Spleen (tissue), 11 donors: ENCODE data around the gene ASB6. TPM values are rescaled to one million over a fixed set of nuclear protein-coding genes. Genes with fewer than 3 reads are reported as not detected.

ENCODE experiments used
- DNase-seq: peaks from one replicate; pipeline ENCODE4 v3.0.0-alpha.2; 2020
- H3K27ac ChIP-seq, 8 donors: fragments of 200-600 bp; sonication (generic) in 7 of 8; 1 replicate in 4 of 8; 2 replicates in 4 of 8; pipeline versions ENCODE4 v1.5.0 to v1.8.0; 2016 to 2021; ENCODE audit warnings: inconsistent platforms in 4 of 8, mild to moderate bottlenecking in 4 of 8, moderate library complexity in 1 of 8
- H3K27me3 ChIP-seq, 7 donors: fragments of 200-600 bp; sonication (generic) in 6 of 7; replicated peaks in 1 of 7; 1 replicate in 4 of 7; 2 replicates in 3 of 7; pipeline versions ENCODE4 v1.5.0 to v1.8.0; 2016 to 2021; ENCODE audit warnings: inconsistent platforms in 3 of 7, mild to moderate bottlenecking in 1 of 7
- H3K36me3 ChIP-seq, 6 donors: fragments of 200-600 bp; sonication (generic) in 5 of 6; 1 replicate in 4 of 6; 2 replicates in 2 of 6; pipeline versions ENCODE4 v1.5.0 to v1.8.0; 2016 to 2021; ENCODE audit warnings: inconsistent platforms in 2 of 6
- H3K4me1 ChIP-seq, 6 donors: fragments of 200-600 bp; sonication (generic) in 5 of 6; 1 replicate in 3 of 6; 2 replicates in 3 of 6; pipeline versions ENCODE4 v1.5.0 to v1.8.0; 2016 to 2021; ENCODE audit warnings: inconsistent platforms in 3 of 6
- H3K4me3 ChIP-seq, 8 donors: fragments of 200-600 bp; sonication (generic) in 7 of 8; 1 replicate in 4 of 8; 2 replicates in 4 of 8; pipeline versions ENCODE4 v1.5.0 to v1.8.0; 2016 to 2021; ENCODE audit warnings: inconsistent platforms in 4 of 8, mild to moderate bottlenecking in 4 of 8, moderate library complexity in 2 of 8
- H3K9me3 ChIP-seq, 8 donors: fragments of 200-600 bp; sonication (generic) in 7 of 8; 1 replicate in 4 of 8; 2 replicates in 4 of 8; pipeline versions ENCODE4 v1.5.0 to v1.8.0; 2016 to 2021; ENCODE audit warnings: inconsistent platforms in 4 of 8
- CTCF ChIP-seq, 11 experiments: fragments of 200-600 bp in 7 of 11; fragments of 450-650 bp in 4 of 11; sonication (generic) in 4 of 11; IDR thresholded peaks in 8 of 11; conservative IDR thresholded peaks in 3 of 11; 1 replicate in 7 of 11; 2 replicates in 4 of 11; pipeline versions ENCODE4 v1.4.0 to v1.8.0; 2016 to 2021; ENCODE audit warnings: antibody characterized with exemption in 11 of 11, inconsistent platforms in 4 of 11, mild to moderate bottlenecking in 1 of 11
- POLR2A ChIP-seq, 3 donors: fragments of 450-650 bp; IDR thresholded peaks; one replicate each; pipeline ENCODE4 v1.5.1; 2017; ENCODE audit warnings: antibody characterized with exemption in 3 of 3, mild to moderate bottlenecking in 1 of 3
- POLR2AphosphoS5 ChIP-seq, 3 donors: sonication (generic); formaldehyde crosslinking; IDR thresholded peaks; one replicate each; pipeline ENCODE4 v1.5.1; 2017; ENCODE audit warnings: antibody characterized with exemption in 3 of 3
- WGBS, 5 donors: extraction: QIAGEN DNeasy Blood & Tissue Kit in 3 of 5; methylation state at CpG; one replicate each; pipeline versions ENCODE4 v1.1.5 to v1.1.7; 2013 to 2018; 5-methylcytosine and 5-hydroxymethylcytosine counted together
- intact Hi-C: fragments of 100-400 bp; cut with DNase I; formaldehyde crosslinking; loops from one replicate; pipeline ENCODE4 v1.15.0; 2023; ENCODE audit warnings: low total_unique reads
- polyA plus RNA-seq, 3 donors: library from polyadenylated mRNA; stranded (reverse); fragments of 200-250 nt; gene quantifications; one replicate each; pipeline ENCODE4 v1.2.1, GENCODE V29; 2013
- total RNA-seq, 7 donors: library from RNA; depleted of rRNA in 3 of 7; stranded (reverse); fragments of >200 nt in 3 of 7; fragmentation: NEBNext Ultra II Directional in 4 of 7; extraction: Animal tissue kit (Norgen Biotek cat#: 25700) in 4 of 7; gene quantifications; one replicate each; pipeline versions ENCODE4 v1.1.0 to v1.2.1, GENCODE V29; 2016 to 2021
- donor health status: healthy with polysubstance abuse.
- donor health status: DM: no; HTN: no; CAD: no; lungs with moderate emphysema.
- donor health status: DM: no; HTN: no; CAD: no.
- donor health status: Bipolar disorder and iron deficiency.
- donor health status: healthy.
- donor health status: DM: no; HTN: no; CAD: no.
- donor health status: DM: yes; HTN: yes; CAD: no.

Gene ASB6
- total and polyA plus RNA-seq, 10 donors, result 11.5 to 30.8 (median 21.3) TPM

GRCh38 chr9:129681924-129682323, 40.0 kb upstream of the ASB6 start:
- 66 to 82% (median 71%) methylated on average over 10 to 11 of the region's 11 CpGs for WGBS, 5 donors
- intact Hi-C loops, result no loop called here
- H3K36me3 ChIP-seq, result no peaks in the 10 kb centered on the region
- no peak for DNase-seq
- H3K4me3 ChIP-seq, result no peak overlapping the region
- H3K9me3 ChIP-seq, result no peaks in the 10 kb centered on the region
- H3K27ac ChIP-seq, result no peak overlapping the region
- H3K27me3 ChIP-seq, result peaks cover 0 to 65% (median 11%) of the 10 kb centered on the region in 7 donors
- no peak for TF ChIP-seq POLR2A (IDR thresholded peaks at IDR 0.05)
- no peak for TF ChIP-seq POLR2AphosphoS5 (IDR thresholded peaks at IDR 0.05)
- TF ChIP-seq CTCF (IDR thresholded peaks at IDR 0.05 in 8 of 11, conservative IDR thresholded peaks at IDR 0.05 in 3 of 11), result no peak
- no peaks in the 10 kb centered on the region for H3K4me1 ChIP-seq

GRCh38 chr9:129679537-129679936, 37.6 kb upstream of the ASB6 start:
- H3K36me3 ChIP-seq, result no peaks in the 10 kb centered on the region
- H3K4me1 ChIP-seq, result no peaks in the 10 kb centered on the region
- no peak overlapping the region for H3K27ac ChIP-seq
- intact Hi-C loops, result no loop called here
- DNase-seq, result no peak
- no peaks in the 10 kb centered on the region for H3K9me3 ChIP-seq
- TF ChIP-seq POLR2A (IDR thresholded peaks at IDR 0.05) (no peak), CTCF (IDR thresholded peaks at IDR 0.05 in 8 of 11, conservative IDR thresholded peaks at IDR 0.05 in 3 of 11) (no peak), POLR2AphosphoS5 (IDR thresholded peaks at IDR 0.05) (no peak)
- WGBS, 5 donors, result 70 to 78% (median 72%) methylated on average over 7 to 9 of the region's 9 CpGs
- no peak overlapping the region for H3K4me3 ChIP-seq
- peaks cover 0 to 84% (median 18%) of the 10 kb centered on the region in 7 donors for H3K27me3 ChIP-seq

- 71 to 85% (median 77%) methylated on average over 5 to 9 of the region's 9 CpGs for WGBS, 5 donors
- intact Hi-C loops, result no loop called here
- Histone ChIP-seq H3K4me3 (no peak overlapping the region), H3K27ac (no peak overlapping the region), H3K27me3 (peaks cover 0 to 90% (median 18%) of the 10 kb centered on the region in 7 donors), H3K4me1 (no peaks in the 10 kb centered on the region), H3K36me3 (no peaks in the 10 kb centered on the region), H3K9me3 (no peaks in the 10 kb centered on the region)
- DNase-seq, result no peak
- TF ChIP-seq POLR2A (IDR thresholded peaks at IDR 0.05) (no peak), CTCF (IDR thresholded peaks at IDR 0.05 in 8 of 11, conservative IDR thresholded peaks at IDR 0.05 in 3 of 11) (no peak), POLR2AphosphoS5 (IDR thresholded peaks at IDR 0.05) (no peak)
Observed at GRCh38 chr9:129678844-129679243, 36.9 kb upstream of the ASB6 start.

GRCh38 chr9:129677456-129677855, 35.5 kb upstream of the ASB6 start:
- Histone ChIP-seq H3K27ac (no peak overlapping the region), H3K4me3 (no peak overlapping the region), H3K9me3 (no peaks in the 10 kb centered on the region), H3K27me3 (peaks cover 0 to 88% (median 18%) of the 10 kb centered on the region in 7 donors), H3K36me3 (no peaks in the 10 kb centered on the region), H3K4me1 (no peaks in the 10 kb centered on the region)
- no peak for DNase-seq
- WGBS, 5 donors, result 74 to 82% (median 77%) methylated on average over 8 to 9 of the region's 9 CpGs
- TF ChIP-seq CTCF (IDR thresholded peaks at IDR 0.05 in 8 of 11, conservative IDR thresholded peaks at IDR 0.05 in 3 of 11) (no peak), POLR2AphosphoS5 (IDR thresholded peaks at IDR 0.05) (no peak), POLR2A (IDR thresholded peaks at IDR 0.05) (no peak)
- intact Hi-C loops, result no loop called here
